WTC11 (cell line): ENCODE data around the gene MCEMP1. TPM values are rescaled to one million over a fixed set of nuclear protein-coding genes. Genes with fewer than 3 reads are reported as not detected.

Experiments used
- ATAC-seq: fragments of 200-7000 bp; cut with Tn5 transposase; 2 replicates; pipeline ENCODE4 v1.10.0; 2021; ENCODE audit warnings: mild to moderate bottlenecking, moderate library complexity
- CTCF ChIA-PET: fragments of 300-600 bp; sonication (Branson Sonifier 250); formaldehyde crosslinking; loops from one replicate; lab custom pipeline; 2021; ENCODE audit warnings: antibody characterized with exemption; lab: Charles Lee
- POLR2A ChIA-PET: fragments of 350-600 bp; sonication (Branson Sonifier 250); formaldehyde crosslinking; loops from one replicate; lab custom pipeline; 2021; ENCODE audit warnings: antibody characterized with exemption; lab: Charles Lee
- DNase-seq: peaks from one replicate; pipeline ENCODE4 v3.0.0; 2021; ENCODE audit warnings: low spot score
- H3K27ac Mint-ChIP-seq: 2 replicates; pipeline ENCODE4 v1.8.0; 2021; ENCODE audit warnings: mixed read lengths
- H3K27me3 Mint-ChIP-seq: 2 replicates; pipeline ENCODE4 v1.8.0; 2021; ENCODE audit warnings: low read depth, mild to moderate bottlenecking, moderate library complexity, mixed read lengths
- H3K36me3 Mint-ChIP-seq: 2 replicates; pipeline ENCODE4 v1.8.0; 2021; ENCODE audit warnings: mixed read lengths
- H3K4me1 Mint-ChIP-seq: 2 replicates; pipeline ENCODE4 v1.8.0; 2022; ENCODE audit warnings: mixed read lengths
- H3K4me3 Mint-ChIP-seq: 2 replicates; pipeline ENCODE4 v1.8.0; 2021; ENCODE audit warnings: mild to moderate bottlenecking, moderate library complexity, mixed read lengths
- H3K9me3 Mint-ChIP-seq: 2 replicates; pipeline ENCODE4 v1.8.0; 2021; ENCODE audit warnings: mixed read lengths
- CREB1 ChIP-seq: sonication (generic); formaldehyde crosslinking; IDR thresholded peaks from 2 replicates; pipeline ENCODE4 v1.8.0; 2023; ENCODE audit warnings: mild to moderate bottlenecking, missing genetic modification reagents
- CREM ChIP-seq: sonication (generic); formaldehyde crosslinking; IDR thresholded peaks from 2 replicates; pipeline ENCODE4 v1.8.1; 2022; ENCODE audit warnings: mild to moderate bottlenecking, missing genetic modification reagents, moderate library complexity
- FOXK1 ChIP-seq: sonication (generic); formaldehyde crosslinking; IDR thresholded peaks from 2 replicates; pipeline ENCODE4 v1.8.0; 2022; ENCODE audit warnings: mild to moderate bottlenecking, moderate library complexity, missing genetic modification reagents
- NFE2L1 ChIP-seq: sonication (generic); formaldehyde crosslinking; IDR thresholded peaks from 2 replicates; pipeline ENCODE4 v1.8.1; 2023; ENCODE audit warnings: missing genetic modification reagents
- OVOL2 ChIP-seq: fragments of 250-450 bp; sonication (Bioruptor Pico); IDR thresholded peaks from 2 replicates; pipeline ENCODE4 v1.9.0; 2021; ENCODE audit warnings: mild to moderate bottlenecking, borderline replicate concordance
- SMAD4 ChIP-seq: sonication (generic); formaldehyde crosslinking; IDR thresholded peaks from 2 replicates; pipeline ENCODE4 v1.8.0; 2022; ENCODE audit warnings: mild to moderate bottlenecking, missing genetic modification reagents
- TP53 ChIP-seq: sonication (generic); formaldehyde crosslinking; IDR thresholded peaks from 2 replicates; pipeline ENCODE4 v1.8.1; 2023; ENCODE audit warnings: mild to moderate bottlenecking, missing genetic modification reagents
- total RNA-seq: library from RNA; stranded (reverse); gene quantifications from 3 replicates; pipeline ENCODE4 v1.2.3, GENCODE V29; 2021
- TF ChIP-seq, protein P1 (sequence below): sonication (generic); formaldehyde crosslinking; IDR thresholded peaks from 2 replicates; pipeline ENCODE4 v1.8.1; 2023; ENCODE audit warnings: mild to moderate bottlenecking, missing genetic modification reagents
- TF ChIP-seq, protein P2 (sequence below): sonication (generic); formaldehyde crosslinking; IDR thresholded peaks from 2 replicates; pipeline ENCODE4 v1.8.1; 2023; ENCODE audit warnings: mild to moderate bottlenecking, missing genetic modification reagents, borderline replicate concordance
- TF ChIP-seq, protein P3 (sequence below): sonication (generic); formaldehyde crosslinking; IDR thresholded peaks from 2 replicates; pipeline ENCODE4 v1.8.1; 2023; ENCODE audit warnings: mild to moderate bottlenecking, moderate library complexity, missing genetic modification reagents
- TF ChIP-seq, protein P4 (sequence below): fragments of 250-450 bp; sonication (Bioruptor Pico); IDR thresholded peaks from 2 replicates; pipeline ENCODE4 v1.8.0; 2021; ENCODE audit warnings: mild to moderate bottlenecking
- TF ChIP-seq, protein P5 (sequence below): sonication (generic); formaldehyde crosslinking; IDR thresholded peaks from 2 replicates; pipeline ENCODE4 v1.8.1; 2023; ENCODE audit warnings: mild to moderate bottlenecking, missing genetic modification reagents
- TF ChIP-seq, protein P6 (sequence below): sonication (generic); formaldehyde crosslinking; IDR thresholded peaks from 2 replicates; pipeline ENCODE4 v1.8.0; 2022; ENCODE audit warnings: missing genetic modification reagents
- TF ChIP-seq, protein P7 (sequence below): sonication (generic); formaldehyde crosslinking; IDR thresholded peaks from 2 replicates; pipeline ENCODE4 v1.8.1; 2022; ENCODE audit warnings: low read depth, missing genetic modification reagents, borderline replicate concordance
- TF ChIP-seq, protein P8 (sequence below): sonication (generic); formaldehyde crosslinking; IDR thresholded peaks from 2 replicates; pipeline ENCODE4 v1.8.1; 2023; ENCODE audit warnings: mild to moderate bottlenecking, missing genetic modification reagents, moderate library complexity
- TF ChIP-seq, protein P9 (sequence below): sonication (generic); formaldehyde crosslinking; conservative IDR thresholded peaks from 2 replicates; pipeline ENCODE4 v1.8.1; 2023; ENCODE audit warnings: mild to moderate bottlenecking, low read depth, missing genetic modification reagents, moderate library complexity

The MCEMP1 gene
- total RNA-seq, 1 experiment from 2014 or later, result not detected

DNA sequence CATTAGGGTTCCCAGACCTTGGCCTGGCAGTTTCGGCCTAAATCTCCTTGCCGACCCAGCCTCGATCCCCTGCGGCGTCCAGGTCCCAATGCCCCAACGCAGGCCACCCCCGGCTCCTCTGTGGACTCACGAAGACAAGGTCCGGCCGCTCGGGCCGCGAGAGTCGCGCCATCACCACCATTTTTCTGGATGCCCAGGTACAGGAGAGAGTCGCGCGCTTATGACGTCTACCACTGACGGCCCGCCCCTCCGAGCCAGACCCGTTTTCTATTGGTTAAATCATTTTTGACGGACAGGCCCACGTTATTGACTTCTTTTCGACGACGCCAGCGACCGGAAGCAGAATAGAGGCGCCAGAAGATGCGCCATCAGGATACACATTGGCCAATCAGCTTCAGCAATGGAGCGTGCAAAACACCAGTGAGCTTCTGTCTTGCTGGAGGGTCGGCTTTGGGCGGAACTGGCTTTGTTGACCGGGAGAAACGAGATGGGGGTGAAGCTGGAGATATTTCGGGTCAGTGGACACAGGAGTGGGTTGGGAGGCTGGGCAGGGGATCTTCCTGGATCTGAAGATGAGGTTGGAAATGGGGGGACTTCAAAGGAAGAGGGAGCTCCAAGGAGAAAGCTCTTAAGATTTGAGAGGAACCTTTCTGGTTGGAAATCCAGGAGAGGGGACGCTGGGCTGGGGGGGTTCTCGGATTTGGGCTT lies 47.4 kb upstream of the MCEMP1 start, which contains the start of the genes PET100 and XAB2:
Gene PET100, plus strand, starts transcription at position 447 of the 708 bp plus-strand sequence. Its CDS starts 41 bp downstream, at position 488.
Gene XAB2, minus strand, starts transcription at position 199 of the 708 bp plus-strand sequence. Its CDS starts 18 bp downstream, at position 181.
- Mint-ChIP-seq H3K4me1 (peaks cover 24% of the 10 kb centered on the region), H3K36me3 (peaks cover 12% of the 10 kb centered on the region), H3K9me3 (no peaks in the 10 kb centered on the region), H3K4me3 (peak within 1 kb of the TSS; percentile 90), H3K27ac (peak within 1 kb of the TSS; percentile 98), H3K27me3 (peaks cover 6% of the 10 kb centered on the region)
- ChIA-PET POLR2A (interaction anchor here (0.5 to 1.1 kb wide), 4 partner anchors 21 to 1125 kb away, joined by 3 to 12 read pairs (median 6); no protein-coding TSS in a partner anchor), CTCF (interaction anchor here (0.6 to 2.5 kb wide), 13 partner anchors 9 to 528 kb away, joined by 3 to 32 read pairs (median 3); partner anchors contain the start of gene TRAPPC5)
- DNase-seq (peak; percentile 92), ATAC-seq (peak; percentile 95)
- TF ChIP-seq NFE2L1 (CRISPR knock-in tag) (no peak), TP53 (CRISPR knock-in tag) (no peak), CREM (CRISPR knock-in tag) (peak; percentile 98), SMAD4 (CRISPR knock-in tag) (no peak), CREB1 (CRISPR knock-in tag) (no peak), OVOL2 (CRISPR knock-in tag) (no peak), FOXK1 (CRISPR knock-in tag) (peak; percentile 99)
- TF ChIP-seq, protein P1, sequence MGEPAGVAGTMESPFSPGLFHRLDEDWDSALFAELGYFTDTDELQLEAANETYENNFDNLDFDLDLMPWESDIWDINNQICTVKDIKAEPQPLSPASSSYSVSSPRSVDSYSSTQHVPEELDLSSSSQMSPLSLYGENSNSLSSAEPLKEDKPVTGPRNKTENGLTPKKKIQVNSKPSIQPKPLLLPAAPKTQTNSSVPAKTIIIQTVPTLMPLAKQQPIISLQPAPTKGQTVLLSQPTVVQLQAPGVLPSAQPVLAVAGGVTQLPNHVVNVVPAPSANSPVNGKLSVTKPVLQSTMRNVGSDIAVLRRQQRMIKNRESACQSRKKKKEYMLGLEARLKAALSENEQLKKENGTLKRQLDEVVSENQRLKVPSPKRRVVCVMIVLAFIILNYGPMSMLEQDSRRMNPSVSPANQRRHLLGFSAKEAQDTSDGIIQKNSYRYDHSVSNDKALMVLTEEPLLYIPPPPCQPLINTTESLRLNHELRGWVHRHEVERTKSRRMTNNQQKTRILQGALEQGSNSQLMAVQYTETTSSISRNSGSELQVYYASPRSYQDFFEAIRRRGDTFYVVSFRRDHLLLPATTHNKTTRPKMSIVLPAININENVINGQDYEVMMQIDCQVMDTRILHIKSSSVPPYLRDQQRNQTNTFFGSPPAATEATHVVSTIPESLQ (CRISPR knock-in tag), result no peak
- TF ChIP-seq, protein P2, sequence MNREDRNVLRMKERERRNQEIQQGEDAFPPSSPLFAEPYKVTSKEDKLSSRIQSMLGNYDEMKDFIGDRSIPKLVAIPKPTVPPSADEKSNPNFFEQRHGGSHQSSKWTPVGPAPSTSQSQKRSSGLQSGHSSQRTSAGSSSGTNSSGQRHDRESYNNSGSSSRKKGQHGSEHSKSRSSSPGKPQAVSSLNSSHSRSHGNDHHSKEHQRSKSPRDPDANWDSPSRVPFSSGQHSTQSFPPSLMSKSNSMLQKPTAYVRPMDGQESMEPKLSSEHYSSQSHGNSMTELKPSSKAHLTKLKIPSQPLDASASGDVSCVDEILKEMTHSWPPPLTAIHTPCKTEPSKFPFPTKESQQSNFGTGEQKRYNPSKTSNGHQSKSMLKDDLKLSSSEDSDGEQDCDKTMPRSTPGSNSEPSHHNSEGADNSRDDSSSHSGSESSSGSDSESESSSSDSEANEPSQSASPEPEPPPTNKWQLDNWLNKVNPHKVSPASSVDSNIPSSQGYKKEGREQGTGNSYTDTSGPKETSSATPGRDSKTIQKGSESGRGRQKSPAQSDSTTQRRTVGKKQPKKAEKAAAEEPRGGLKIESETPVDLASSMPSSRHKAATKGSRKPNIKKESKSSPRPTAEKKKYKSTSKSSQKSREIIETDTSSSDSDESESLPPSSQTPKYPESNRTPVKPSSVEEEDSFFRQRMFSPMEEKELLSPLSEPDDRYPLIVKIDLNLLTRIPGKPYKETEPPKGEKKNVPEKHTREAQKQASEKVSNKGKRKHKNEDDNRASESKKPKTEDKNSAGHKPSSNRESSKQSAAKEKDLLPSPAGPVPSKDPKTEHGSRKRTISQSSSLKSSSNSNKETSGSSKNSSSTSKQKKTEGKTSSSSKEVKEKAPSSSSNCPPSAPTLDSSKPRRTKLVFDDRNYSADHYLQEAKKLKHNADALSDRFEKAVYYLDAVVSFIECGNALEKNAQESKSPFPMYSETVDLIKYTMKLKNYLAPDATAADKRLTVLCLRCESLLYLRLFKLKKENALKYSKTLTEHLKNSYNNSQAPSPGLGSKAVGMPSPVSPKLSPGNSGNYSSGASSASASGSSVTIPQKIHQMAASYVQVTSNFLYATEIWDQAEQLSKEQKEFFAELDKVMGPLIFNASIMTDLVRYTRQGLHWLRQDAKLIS (CRISPR knock-in tag), result no peak
- TF ChIP-seq, protein P3, sequence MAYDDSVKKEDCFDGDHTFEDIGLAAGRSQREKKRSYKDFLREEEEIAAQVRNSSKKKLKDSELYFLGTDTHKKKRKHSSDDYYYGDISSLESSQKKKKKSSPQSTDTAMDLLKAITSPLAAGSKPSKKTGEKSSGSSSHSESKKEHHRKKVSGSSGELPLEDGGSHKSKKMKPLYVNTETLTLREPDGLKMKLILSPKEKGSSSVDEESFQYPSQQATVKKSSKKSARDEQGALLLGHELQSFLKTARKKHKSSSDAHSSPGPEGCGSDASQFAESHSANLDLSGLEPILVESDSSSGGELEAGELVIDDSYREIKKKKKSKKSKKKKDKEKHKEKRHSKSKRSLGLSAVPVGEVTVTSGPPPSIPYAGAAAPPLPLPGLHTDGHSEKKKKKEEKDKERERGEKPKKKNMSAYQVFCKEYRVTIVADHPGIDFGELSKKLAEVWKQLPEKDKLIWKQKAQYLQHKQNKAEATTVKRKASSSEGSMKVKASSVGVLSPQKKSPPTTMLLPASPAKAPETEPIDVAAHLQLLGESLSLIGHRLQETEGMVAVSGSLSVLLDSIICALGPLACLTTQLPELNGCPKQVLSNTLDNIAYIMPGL (CRISPR knock-in tag), result no peak
- TF ChIP-seq, protein P4, sequence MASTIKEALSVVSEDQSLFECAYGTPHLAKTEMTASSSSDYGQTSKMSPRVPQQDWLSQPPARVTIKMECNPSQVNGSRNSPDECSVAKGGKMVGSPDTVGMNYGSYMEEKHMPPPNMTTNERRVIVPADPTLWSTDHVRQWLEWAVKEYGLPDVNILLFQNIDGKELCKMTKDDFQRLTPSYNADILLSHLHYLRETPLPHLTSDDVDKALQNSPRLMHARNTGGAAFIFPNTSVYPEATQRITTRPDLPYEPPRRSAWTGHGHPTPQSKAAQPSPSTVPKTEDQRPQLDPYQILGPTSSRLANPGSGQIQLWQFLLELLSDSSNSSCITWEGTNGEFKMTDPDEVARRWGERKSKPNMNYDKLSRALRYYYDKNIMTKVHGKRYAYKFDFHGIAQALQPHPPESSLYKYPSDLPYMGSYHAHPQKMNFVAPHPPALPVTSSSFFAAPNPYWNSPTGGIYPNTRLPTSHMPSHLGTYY (CRISPR knock-in tag), result no peak
- TF ChIP-seq, protein P5, sequence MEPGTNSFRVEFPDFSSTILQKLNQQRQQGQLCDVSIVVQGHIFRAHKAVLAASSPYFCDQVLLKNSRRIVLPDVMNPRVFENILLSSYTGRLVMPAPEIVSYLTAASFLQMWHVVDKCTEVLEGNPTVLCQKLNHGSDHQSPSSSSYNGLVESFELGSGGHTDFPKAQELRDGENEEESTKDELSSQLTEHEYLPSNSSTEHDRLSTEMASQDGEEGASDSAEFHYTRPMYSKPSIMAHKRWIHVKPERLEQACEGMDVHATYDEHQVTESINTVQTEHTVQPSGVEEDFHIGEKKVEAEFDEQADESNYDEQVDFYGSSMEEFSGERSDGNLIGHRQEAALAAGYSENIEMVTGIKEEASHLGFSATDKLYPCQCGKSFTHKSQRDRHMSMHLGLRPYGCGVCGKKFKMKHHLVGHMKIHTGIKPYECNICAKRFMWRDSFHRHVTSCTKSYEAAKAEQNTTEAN, result no peak
- TF ChIP-seq, protein P6, sequence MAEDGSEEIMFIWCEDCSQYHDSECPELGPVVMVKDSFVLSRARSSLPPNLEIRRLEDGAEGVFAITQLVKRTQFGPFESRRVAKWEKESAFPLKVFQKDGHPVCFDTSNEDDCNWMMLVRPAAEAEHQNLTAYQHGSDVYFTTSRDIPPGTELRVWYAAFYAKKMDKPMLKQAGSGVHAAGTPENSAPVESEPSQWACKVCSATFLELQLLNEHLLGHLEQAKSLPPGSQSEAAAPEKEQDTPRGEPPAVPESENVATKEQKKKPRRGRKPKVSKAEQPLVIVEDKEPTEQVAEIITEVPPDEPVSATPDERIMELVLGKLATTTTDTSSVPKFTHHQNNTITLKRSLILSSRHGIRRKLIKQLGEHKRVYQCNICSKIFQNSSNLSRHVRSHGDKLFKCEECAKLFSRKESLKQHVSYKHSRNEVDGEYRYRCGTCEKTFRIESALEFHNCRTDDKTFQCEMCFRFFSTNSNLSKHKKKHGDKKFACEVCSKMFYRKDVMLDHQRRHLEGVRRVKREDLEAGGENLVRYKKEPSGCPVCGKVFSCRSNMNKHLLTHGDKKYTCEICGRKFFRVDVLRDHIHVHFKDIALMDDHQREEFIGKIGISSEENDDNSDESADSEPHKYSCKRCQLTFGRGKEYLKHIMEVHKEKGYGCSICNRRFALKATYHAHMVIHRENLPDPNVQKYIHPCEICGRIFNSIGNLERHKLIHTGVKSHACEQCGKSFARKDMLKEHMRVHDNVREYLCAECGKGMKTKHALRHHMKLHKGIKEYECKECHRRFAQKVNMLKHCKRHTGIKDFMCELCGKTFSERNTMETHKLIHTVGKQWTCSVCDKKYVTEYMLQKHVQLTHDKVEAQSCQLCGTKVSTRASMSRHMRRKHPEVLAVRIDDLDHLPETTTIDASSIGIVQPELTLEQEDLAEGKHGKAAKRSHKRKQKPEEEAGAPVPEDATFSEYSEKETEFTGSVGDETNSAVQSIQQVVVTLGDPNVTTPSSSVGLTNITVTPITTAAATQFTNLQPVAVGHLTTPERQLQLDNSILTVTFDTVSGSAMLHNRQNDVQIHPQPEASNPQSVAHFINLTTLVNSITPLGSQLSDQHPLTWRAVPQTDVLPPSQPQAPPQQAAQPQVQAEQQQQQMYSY (CRISPR knock-in tag), result no peak
- TF ChIP-seq, protein P7, sequence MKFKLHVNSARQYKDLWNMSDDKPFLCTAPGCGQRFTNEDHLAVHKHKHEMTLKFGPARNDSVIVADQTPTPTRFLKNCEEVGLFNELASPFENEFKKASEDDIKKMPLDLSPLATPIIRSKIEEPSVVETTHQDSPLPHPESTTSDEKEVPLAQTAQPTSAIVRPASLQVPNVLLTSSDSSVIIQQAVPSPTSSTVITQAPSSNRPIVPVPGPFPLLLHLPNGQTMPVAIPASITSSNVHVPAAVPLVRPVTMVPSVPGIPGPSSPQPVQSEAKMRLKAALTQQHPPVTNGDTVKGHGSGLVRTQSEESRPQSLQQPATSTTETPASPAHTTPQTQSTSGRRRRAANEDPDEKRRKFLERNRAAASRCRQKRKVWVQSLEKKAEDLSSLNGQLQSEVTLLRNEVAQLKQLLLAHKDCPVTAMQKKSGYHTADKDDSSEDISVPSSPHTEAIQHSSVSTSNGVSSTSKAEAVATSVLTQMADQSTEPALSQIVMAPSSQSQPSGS (CRISPR knock-in tag), result no peak
- TF ChIP-seq, protein P8, sequence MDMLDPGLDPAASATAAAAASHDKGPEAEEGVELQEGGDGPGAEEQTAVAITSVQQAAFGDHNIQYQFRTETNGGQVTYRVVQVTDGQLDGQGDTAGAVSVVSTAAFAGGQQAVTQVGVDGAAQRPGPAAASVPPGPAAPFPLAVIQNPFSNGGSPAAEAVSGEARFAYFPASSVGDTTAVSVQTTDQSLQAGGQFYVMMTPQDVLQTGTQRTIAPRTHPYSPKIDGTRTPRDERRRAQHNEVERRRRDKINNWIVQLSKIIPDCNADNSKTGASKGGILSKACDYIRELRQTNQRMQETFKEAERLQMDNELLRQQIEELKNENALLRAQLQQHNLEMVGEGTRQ (CRISPR knock-in tag), result no peak
- TF ChIP-seq, protein P9, sequence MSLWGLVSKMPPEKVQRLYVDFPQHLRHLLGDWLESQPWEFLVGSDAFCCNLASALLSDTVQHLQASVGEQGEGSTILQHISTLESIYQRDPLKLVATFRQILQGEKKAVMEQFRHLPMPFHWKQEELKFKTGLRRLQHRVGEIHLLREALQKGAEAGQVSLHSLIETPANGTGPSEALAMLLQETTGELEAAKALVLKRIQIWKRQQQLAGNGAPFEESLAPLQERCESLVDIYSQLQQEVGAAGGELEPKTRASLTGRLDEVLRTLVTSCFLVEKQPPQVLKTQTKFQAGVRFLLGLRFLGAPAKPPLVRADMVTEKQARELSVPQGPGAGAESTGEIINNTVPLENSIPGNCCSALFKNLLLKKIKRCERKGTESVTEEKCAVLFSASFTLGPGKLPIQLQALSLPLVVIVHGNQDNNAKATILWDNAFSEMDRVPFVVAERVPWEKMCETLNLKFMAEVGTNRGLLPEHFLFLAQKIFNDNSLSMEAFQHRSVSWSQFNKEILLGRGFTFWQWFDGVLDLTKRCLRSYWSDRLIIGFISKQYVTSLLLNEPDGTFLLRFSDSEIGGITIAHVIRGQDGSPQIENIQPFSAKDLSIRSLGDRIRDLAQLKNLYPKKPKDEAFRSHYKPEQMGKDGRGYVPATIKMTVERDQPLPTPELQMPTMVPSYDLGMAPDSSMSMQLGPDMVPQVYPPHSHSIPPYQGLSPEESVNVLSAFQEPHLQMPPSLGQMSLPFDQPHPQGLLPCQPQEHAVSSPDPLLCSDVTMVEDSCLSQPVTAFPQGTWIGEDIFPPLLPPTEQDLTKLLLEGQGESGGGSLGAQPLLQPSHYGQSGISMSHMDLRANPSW (CRISPR knock-in tag), result no peak
